ENCODE measurements around the gene PJVK.
"Not testable (repeated sequence)": the region's sequence is repeated elsewhere in the genome, so short reads cannot be mapped to it uniquely, and the experiment has no call there.

The PJVK gene

GRCh38 chr2:178436662-178437061, 14.5 kb upstream of the PJVK start:
- DNase-seq, result no peak

- no peak for DNase-seq
These were observed 9.8 kb upstream of the PJVK start for GRCh38 chr2:178441426-178441825.

GRCh38 chr2:178448968-178449661, 2.1 kb upstream of the PJVK start:
- DNase-seq, result no peak

GRCh38 chr2:178449700-178450523, 1.3 kb upstream of the PJVK start:
- peak in 1 of 2 donors; percentile 10 for DNase-seq

GRCh38 chr2:178450524-178450773, 729 bp upstream of the PJVK start:
- no peak for DNase-seq

GRCh38 chr2:178452334-178452733, 1.2 kb downstream of the PJVK start:
- DNase-seq, result no peak

- DNase-seq, result no peak
These were observed 1.7 kb downstream of the PJVK start for GRCh38 chr2:178452870-178453269.

GRCh38 chr2:178455947-178456346, 4.8 kb downstream of the PJVK start:
- DNase-seq, result no peak

GRCh38 chr2:178457390-178457886, 6.3 kb downstream of the PJVK start:
- DNase-seq, result no peak

- no peak for DNase-seq
These were observed 18.2 kb downstream of the PJVK start for GRCh38 chr2:178469219-178469849.

GRCh38 chr2:178471313-178471712, 20.1 kb downstream of the PJVK start:
- not testable (repeated sequence) for DNase-seq

- DNase-seq, result no peak
These were observed 22.2 kb downstream of the PJVK start for GRCh38 chr2:178473373-178473772.

GRCh38 chr2:178473931-178474330, 22.8 kb downstream of the PJVK start:
- no peak for DNase-seq

GRCh38 chr2:178474560-178474959, 23.4 kb downstream of the PJVK start:
- no peak for DNase-seq

- no peak for DNase-seq
These were observed 25.3 kb downstream of the PJVK start for GRCh38 chr2:178476477-178476876.

- DNase-seq, result no peak
These were observed 26.4 kb downstream of the PJVK start for GRCh38 chr2:178477443-178478129.

- no peak for DNase-seq
These were observed 26.9 kb downstream of the PJVK start for GRCh38 chr2:178478130-178478438.

- DNase-seq, result peak; percentile 86 to 90
These were observed 27.5 kb downstream of the PJVK start, which contains the start of gene FKBP7 for GRCh38 chr2:178478439-178479274. Gene FKBP7, minus strand, starts transcription at chr2:178478600. Its CDS starts 101 bp downstream, at chr2:178478499.

GRCh38 chr2:178479275-178479616, 28.1 kb downstream of the PJVK start:
- no peak for DNase-seq

GRCh38 chr2:178479758-178480226, 28.6 kb downstream of the PJVK start:
- peak in 1 of 2 donors; percentile 57 for DNase-seq

GRCh38 chr2:178480227-178481181, 29.3 kb downstream of the PJVK start, which contains the start of gene PLEKHA3:
Gene PLEKHA3, plus strand, starts transcription at chr2:178480457. Its CDS starts 413 bp downstream, at chr2:178480870.
- peak; percentile 89 to 94 for DNase-seq

Data from hippocampal formation (tissue), 2 donors.